ENCODE results near the gene HES4. TPM values are rescaled to one million over a fixed set of nuclear protein-coding genes. Genes with fewer than 3 reads are reported as not detected.

The HES4 gene
- total RNA-seq, 1 experiment from 2014 or later = 3.6 TPM

Other genes with a start within 250 kb of the HES4 start
- 39.7 and 116 TPM in 2 replicates for gene SAMD11, start 76.2 kb downstream of the HES4 start, total RNA-seq (2014; rRNA removed; shearing (Covaris generic))
- 78.4 and 90.7 TPM in 2 replicates for gene NOC2L, start 40.8 kb downstream of the HES4 start, total RNA-seq (2014; rRNA removed; shearing (Covaris generic))
- gene KLHL17, start 39.5 kb downstream of the HES4 start, total RNA-seq (2014; rRNA removed; shearing (Covaris generic)) = 1.9 and 5.7 TPM in 2 replicates
- 0.08 and 1.2 TPM in 2 replicates for gene PLEKHN1, start 33.6 kb downstream of the HES4 start, total RNA-seq (2014; rRNA removed; shearing (Covaris generic))
- gene PERM1, start 18.0 kb downstream of the HES4 start, total RNA-seq (2014; rRNA removed; shearing (Covaris generic)) = 0.19 TPM in 1 of 2 replicates, not detected in the other
- 353 and 452 TPM in 2 replicates for gene ISG15, start 13.4 kb upstream of the HES4 start, total RNA-seq (2014; rRNA removed; shearing (Covaris generic))
- 37.0 and 52.1 TPM in 2 replicates for gene AGRN, start 20.0 kb upstream of the HES4 start, total RNA-seq (2014; rRNA removed; shearing (Covaris generic))
- not detected in 2 replicates for gene RNF223, start 74.2 kb upstream of the HES4 start, total RNA-seq (2014; rRNA removed; shearing (Covaris generic))
- 11.8 and 16.4 TPM in 2 replicates for gene C1orf159, start 116.0 kb upstream of the HES4 start, total RNA-seq (2014; rRNA removed; shearing (Covaris generic))
- gene TTLL10, start 173.8 kb upstream of the HES4 start, total RNA-seq (2014; rRNA removed; shearing (Covaris generic)) = not detected in 2 replicates
- gene TNFRSF18, start 206.5 kb upstream of the HES4 start, total RNA-seq (2014; rRNA removed; shearing (Covaris generic)) = not detected in 2 replicates
- gene TNFRSF4, start 214.1 kb upstream of the HES4 start, total RNA-seq (2014; rRNA removed; shearing (Covaris generic)) = not detected in 2 replicates
- 101 and 116 TPM in 2 replicates for gene SDF4, start 231.9 kb upstream of the HES4 start, total RNA-seq (2014; rRNA removed; shearing (Covaris generic))
- gene B3GALT6, start 232.1 kb upstream of the HES4 start, total RNA-seq (2014; rRNA removed; shearing (Covaris generic)) = 20.5 and 29.6 TPM in 2 replicates
- 0.21 TPM in 1 of 2 replicates, not detected in the other for gene C1QTNF12, start 246.6 kb upstream of the HES4 start, total RNA-seq (2014; rRNA removed; shearing (Covaris generic))